B cell (primary cell): ENCODE measurements around the gene SMIM9. TPM values are rescaled to one million over a fixed set of nuclear protein-coding genes. Genes with fewer than 3 reads are reported as not detected.

Source experiments
- ATAC-seq: fragments of 200-7000 bp; cut with Tn5 transposase; one replicate; pipeline ENCODE4 v1.10.0; 2021; ENCODE audit warnings: low read depth, mild to moderate bottlenecking, moderate number of reproducible peaks, moderate library complexity
- CTCF ChIA-PET: fragments of 350-600 bp; sonication (Branson Sonifier 250); formaldehyde crosslinking; loops from one replicate; lab custom pipeline; 2021; ENCODE audit warnings: antibody characterized with exemption, inconsistent platforms; lab: Charles Lee
- POLR2A ChIA-PET: fragments of 350-600 bp; sonication (Branson Sonifier 250); formaldehyde crosslinking; loops from one replicate; lab custom pipeline; 2021; ENCODE audit warnings: antibody characterized with exemption; lab: Charles Lee
- DNase-seq: peaks from one replicate; pipeline ENCODE4 v3.0.0; 2013
- H2AFZ ChIP-seq: 2 replicates; pipeline ENCODE4 v1.6.1; 2012; ENCODE audit warnings: mild to moderate bottlenecking, low read depth, low read length; ENCODE audit not compliant: insufficient read depth, poor library complexity, severe bottlenecking
- H3K27ac ChIP-seq, 2 donors: 1 replicate in 1 of 2; 2 replicates in 1 of 2; pipeline ENCODE4 v1.5.1; 2012 to 2013; ENCODE audit warnings: low read length in 2 of 2, mild to moderate bottlenecking in 2 of 2, moderate library complexity in 1 of 2
- H3K27me3 ChIP-seq, 4 experiments: fragments of 200-600 bp in 1 of 4; sonication (generic) in 1 of 4; replicated peaks in 1 of 4; 1 replicate in 2 of 4; 2 replicates in 2 of 4; pipeline versions ENCODE4 v1.6.1 to v1.7.0; 2013 to 2016; ENCODE audit warnings: low read length in 3 of 4, mild to moderate bottlenecking in 2 of 4, mixed read lengths in 1 of 4, moderate library complexity in 1 of 4; ENCODE audit not compliant: insufficient read depth in 4 of 4, control insufficient read depth in 3 of 4; ENCODE audit errors: control extremely low read depth in 1 of 4
- H3K36me3 ChIP-seq, 2 experiments: replicated peaks in 1 of 2; 1 replicate in 1 of 2; 2 replicates in 1 of 2; pipeline versions ENCODE4 v1.6.1 to v1.7.1; 2013; ENCODE audit warnings: low read length in 1 of 2; ENCODE audit not compliant: insufficient read depth in 2 of 2, control insufficient read depth in 1 of 2; ENCODE audit errors: control extremely low read depth in 1 of 2, extremely low read depth in 1 of 2
- H3K4me1 ChIP-seq, 2 donors: fragments of 200-600 bp in 1 of 2; sonication (generic) in 1 of 2; 1 replicate in 1 of 2; 2 replicates in 1 of 2; pipeline versions ENCODE4 v1.5.1 to v1.6.1; 2013 to 2017; ENCODE audit warnings: low read length in 2 of 2; ENCODE audit not compliant: control insufficient read depth in 2 of 2, insufficient read depth in 2 of 2
- H3K4me2 ChIP-seq: replicated peaks from 2 replicates; pipeline ENCODE3; 2012; ENCODE audit warnings: mild to moderate bottlenecking, low read depth, low read length; ENCODE audit not compliant: poor library complexity, severe bottlenecking
- H3K4me3 ChIP-seq, 5 experiments: fragments of 200-600 bp in 1 of 5; sonication (generic) in 1 of 5; 1 replicate in 3 of 5; 2 replicates in 2 of 5; pipeline versions ENCODE4 v1.5.1 to v1.7.0; 2011 to 2016; ENCODE audit warnings: low read length in 4 of 5, mild to moderate bottlenecking in 4 of 5, low read depth in 2 of 5, control low read depth in 1 of 5, moderate library complexity in 1 of 5; ENCODE audit not compliant: insufficient read depth in 1 of 5; ENCODE audit errors: control extremely low read depth in 1 of 5, extremely low read depth in 1 of 5
- H3K79me2 ChIP-seq: fragments of 200-600 bp; sonication (generic); one replicate; pipeline ENCODE4 v1.6.0; 2016; ENCODE audit warnings: low read length; ENCODE audit not compliant: control insufficient read depth, insufficient read depth
- H3K9ac ChIP-seq: fragments of 200-600 bp; sonication (generic); 2 replicates; pipeline ENCODE4 v1.6.1; 2017; ENCODE audit warnings: mild to moderate bottlenecking, low read length, moderate library complexity
- H3K9me3 ChIP-seq, 3 donors: one replicate each; pipeline versions ENCODE4 v1.6.1 to v1.7.1; 2013; ENCODE audit warnings: low read length in 2 of 3; ENCODE audit not compliant: control insufficient read depth in 2 of 3, insufficient read depth in 1 of 3; ENCODE audit errors: control extremely low read depth in 1 of 3
- H4K20me1 ChIP-seq: 2 replicates; pipeline ENCODE4 v1.6.0; 2012; ENCODE audit warnings: mild to moderate bottlenecking, low read length; ENCODE audit not compliant: insufficient read depth, control insufficient read depth, poor library complexity, severe bottlenecking
- H3K27ac Mint-ChIP-seq: one replicate; pipeline ENCODE4 v1.8.0; 2021; ENCODE audit warnings: mixed read lengths
- H3K27me3 Mint-ChIP-seq: one replicate; pipeline ENCODE4 v1.8.0; 2021; ENCODE audit warnings: mixed read lengths
- H3K4me1 Mint-ChIP-seq: one replicate; pipeline ENCODE4 v1.8.0; 2021; ENCODE audit warnings: mixed read lengths
- H3K4me3 Mint-ChIP-seq: one replicate; pipeline ENCODE4 v1.8.0; 2021; ENCODE audit warnings: mixed read lengths
- H3K9me3 Mint-ChIP-seq: one replicate; pipeline ENCODE4 v1.8.0; 2022; ENCODE audit warnings: mixed read lengths; ENCODE audit not compliant: insufficient read depth
- CTCF ChIP-seq: fragments of 200-600 bp; IDR thresholded peaks from one replicate; pipeline ENCODE4 v1.8.0; 2022; ENCODE audit warnings: antibody characterized with exemption, mild to moderate bottlenecking
- EZH2 ChIP-seq: IDR thresholded peaks from 2 replicates; pipeline ENCODE4 v1.6.1; 2012; ENCODE audit warnings: borderline replicate concordance, low read depth, mild to moderate bottlenecking, moderate library complexity, low read length; ENCODE audit not compliant: insufficient read depth, poor library complexity, severe bottlenecking
- WGBS: methylation state at CpG from one replicate; pipeline ENCODE4 v1.1.5; 2013; ENCODE audit warnings: missing lambda C conversion rate; ENCODE audit not compliant: insufficient coverage; 5-methylcytosine and 5-hydroxymethylcytosine counted together
- intact Hi-C: fragments of 100-400 bp; cut with micrococcal nuclease; formaldehyde crosslinking; loops from one replicate; pipeline ENCODE4 v1.10.0; 2022
- polyA plus RNA-seq: library from polyadenylated mRNA; depleted of rRNA; stranded (reverse); fragments of >200 nt; gene quantifications from 2 replicates; pipeline ENCODE4 v1.2.3, GENCODE V29; 2012
- total RNA-seq, 2 donors: library from RNA; stranded (reverse); fragments of 120-200 nt in 1 of 2; gene quantifications; 1 replicate in 1 of 2; 2 replicates in 1 of 2; pipeline versions ENCODE4 v1.2.3 to v1.2.4, GENCODE V29; 2013 to 2022

SMIM9 gene
- total and polyA plus RNA-seq, 2 donors (not counting 1 experiment from before 2014, with no cell fraction given) = not detected

- CTCF ChIA-PET = interaction anchor here (2.2 kb wide), 1 partner anchor 64 kb away, joined by 5 read pairs; no protein-coding TSS in a partner anchor
Measured at GRCh38 chrX:154812341-154813101, 21.9 kb downstream of the SMIM9 start.

More at GRCh38 chrX:154812341-154813101, 21.9 kb downstream of the SMIM9 start:
- POLR2A ChIA-PET = no interaction called here
- Histone ChIP-seq H3K4me1 (no peaks in the 10 kb centered on the region), H3K9ac (no peak overlapping the region), H3K79me2 (no peaks in the 10 kb centered on the region), H3K9me3 (no peaks in the 10 kb centered on the region), H4K20me1 (no peaks in the 10 kb centered on the region), H3K27me3 (no peaks in the 10 kb centered on the region), H3K27ac (no peak overlapping the region), H3K36me3 (no peaks in the 10 kb centered on the region), H2AFZ (no peak overlapping the region), H3K4me2 (no peak overlapping the region), H3K4me3 (no peak overlapping the region)
- no CpG with 5 or more reads among the region's 2 CpGs for WGBS
- DNase-seq (no peak), ATAC-seq (no peak)
- no peak for TF ChIP-seq EZH2
- no peak for TF ChIP-seq CTCF
- no peaks in the 10 kb centered on the region for H3K4me1 Mint-ChIP-seq
- no peak overlapping the region for H3K27ac Mint-ChIP-seq
- no peak overlapping the region for H3K4me3 Mint-ChIP-seq
- H3K27me3 Mint-ChIP-seq = peaks cover 4% of the 10 kb centered on the region
- intact Hi-C loops = no loop called here
- no peaks in the 10 kb centered on the region for H3K9me3 Mint-ChIP-seq
